Testis (tissue), 3 donors: Measurements from ENCODE around the gene DPH6. TPM values are rescaled to one million over a fixed set of nuclear protein-coding genes. Genes with fewer than 3 reads are reported as not detected.
"Not testable (repeated sequence)": the region's sequence is repeated elsewhere in the genome, so short reads cannot be mapped to it uniquely, and the experiment has no call there.

Experiments
- DNase-seq: peaks from one replicate; pipeline ENCODE4 v3.0.0-alpha.2; 2019
- H3K27ac ChIP-seq, 2 donors: fragments of 200-600 bp; sonication (generic); one replicate each; pipeline ENCODE4 v1.5.1; 2019
- H3K27me3 ChIP-seq: fragments of 200-600 bp; sonication (generic); one replicate; pipeline ENCODE4 v1.5.1; 2019
- H3K36me3 ChIP-seq: fragments of 200-600 bp; sonication (generic); one replicate; pipeline ENCODE4 v1.5.1; 2017; ENCODE audit warnings: low read depth; ENCODE audit errors: missing control alignments
- H3K4me1 ChIP-seq: fragments of 200-600 bp; sonication (generic); one replicate; pipeline ENCODE4 v1.5.1; 2019
- H3K4me3 ChIP-seq, 2 donors: fragments of 200-600 bp; sonication (generic); one replicate each; pipeline ENCODE4 v1.5.1; 2017 to 2019
- H3K9me3 ChIP-seq: fragments of 200-600 bp; sonication (generic); one replicate; pipeline ENCODE4 v1.5.1; 2017
- POLR2A ChIP-seq: fragments of 450-650 bp; IDR thresholded peaks from one replicate; pipeline ENCODE4 v1.6.1; 2017; ENCODE audit warnings: antibody characterized with exemption, mild to moderate bottlenecking, moderate library complexity
- WGBS, 2 donors: methylation state at CpG; one replicate each; pipeline ENCODE4 v1.1.5; 2018; 5-methylcytosine and 5-hydroxymethylcytosine counted together
- intact Hi-C: fragments of 100-400 bp; cut with DNase I; formaldehyde crosslinking; loops from one replicate; pipeline ENCODE4 v1.15.1; 2023; ENCODE audit warnings: low total_unique reads
- polyA plus RNA-seq: library from polyadenylated mRNA; stranded (reverse); fragments of 350-450 nt; fragmentation: Illumina TruSeq; extraction: RNeasy Lipid Tissue Mini Kit (QIAGEN cat#74804); gene quantifications from one replicate; pipeline ENCODE4 v1.2.3, GENCODE V29; 2014; ENCODE audit warnings: low read depth, low replicate concordance; ENCODE audit not compliant: insufficient read depth
- total RNA-seq, 2 donors: library from RNA; depleted of rRNA; stranded (reverse); fragments of >200 nt; gene quantifications; one replicate each; pipeline ENCODE4 v1.2.3, GENCODE V29; 2016
- TF ChIP-seq, protein P1 (sequence below), 3 experiments: fragments of 450-650 bp in 2 of 3; fragments of 200-600 bp in 1 of 3; sonication (generic) in 1 of 3; IDR thresholded peaks; one replicate each; pipeline ENCODE4 v1.5.1; 2016 to 2019; ENCODE audit warnings: antibody characterized with exemption in 3 of 3, mild to moderate bottlenecking in 2 of 3, moderate library complexity in 1 of 3

DPH6 gene
- total and polyA plus RNA-seq, 3 donors from 2014 or later = 11.6 to 37.2 (median 30.8) TPM

DNA sequence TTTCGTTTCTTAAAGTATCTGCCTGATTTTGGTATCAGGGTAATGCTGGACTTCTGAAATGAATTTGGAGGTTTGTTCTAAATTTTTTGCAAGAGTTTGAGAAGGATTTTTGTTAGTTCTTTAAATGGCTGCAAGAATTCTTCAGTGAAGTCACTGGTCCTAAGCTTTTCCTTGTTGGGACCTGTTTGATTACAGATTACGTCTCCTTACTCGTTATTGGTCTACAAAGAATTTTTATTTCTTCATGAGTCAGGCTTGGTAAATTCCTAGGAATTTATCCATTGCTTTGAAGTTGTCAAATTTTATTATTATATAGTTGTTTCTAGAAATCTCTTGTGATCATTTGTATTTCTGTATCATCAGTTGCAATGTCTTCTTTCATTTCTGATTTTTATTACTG, 196.0 kb downstream of the DPH6 start:
- no peak overlapping the region for H3K27ac ChIP-seq
- DNase-seq = no peak
- no peaks in the 10 kb centered on the region for H3K9me3 ChIP-seq
- no peaks in the 10 kb centered on the region for H3K36me3 ChIP-seq
- H3K4me3 ChIP-seq = no peak overlapping the region
- 70 to 79% methylated on average over 3 of the region's 3 CpGs for WGBS, 2 donors
- no peaks in the 10 kb centered on the region for H3K27me3 ChIP-seq
- intact Hi-C loops = no loop called here
- no peaks in the 10 kb centered on the region for H3K4me1 ChIP-seq
- TF ChIP-seq POLR2A = no peak
- TF ChIP-seq, protein P1, sequence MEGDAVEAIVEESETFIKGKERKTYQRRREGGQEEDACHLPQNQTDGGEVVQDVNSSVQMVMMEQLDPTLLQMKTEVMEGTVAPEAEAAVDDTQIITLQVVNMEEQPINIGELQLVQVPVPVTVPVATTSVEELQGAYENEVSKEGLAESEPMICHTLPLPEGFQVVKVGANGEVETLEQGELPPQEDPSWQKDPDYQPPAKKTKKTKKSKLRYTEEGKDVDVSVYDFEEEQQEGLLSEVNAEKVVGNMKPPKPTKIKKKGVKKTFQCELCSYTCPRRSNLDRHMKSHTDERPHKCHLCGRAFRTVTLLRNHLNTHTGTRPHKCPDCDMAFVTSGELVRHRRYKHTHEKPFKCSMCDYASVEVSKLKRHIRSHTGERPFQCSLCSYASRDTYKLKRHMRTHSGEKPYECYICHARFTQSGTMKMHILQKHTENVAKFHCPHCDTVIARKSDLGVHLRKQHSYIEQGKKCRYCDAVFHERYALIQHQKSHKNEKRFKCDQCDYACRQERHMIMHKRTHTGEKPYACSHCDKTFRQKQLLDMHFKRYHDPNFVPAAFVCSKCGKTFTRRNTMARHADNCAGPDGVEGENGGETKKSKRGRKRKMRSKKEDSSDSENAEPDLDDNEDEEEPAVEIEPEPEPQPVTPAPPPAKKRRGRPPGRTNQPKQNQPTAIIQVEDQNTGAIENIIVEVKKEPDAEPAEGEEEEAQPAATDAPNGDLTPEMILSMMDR (IDR thresholded peaks at IDR 0.05) = no peak

GRCh38 chr15:35330916-35331315, 215.0 kb downstream of the DPH6 start:
- no peak overlapping the region for H3K27ac ChIP-seq
- DNase-seq = no peak
- no peak overlapping the region for H3K4me3 ChIP-seq
- H3K36me3 ChIP-seq = no peaks in the 10 kb centered on the region
- no peaks in the 10 kb centered on the region for H3K4me1 ChIP-seq
- intact Hi-C loops = no loop called here
- TF ChIP-seq, protein P1 (IDR thresholded peaks at IDR 0.05) = no peak
- no peak for TF ChIP-seq POLR2A
- 72 to 78% methylated on average over 3 of the region's 3 CpGs for WGBS, 2 donors
- H3K27me3 ChIP-seq = no peaks in the 10 kb centered on the region
- H3K9me3 ChIP-seq = no peaks in the 10 kb centered on the region

- Histone ChIP-seq H3K4me3 (no peak overlapping the region), H3K4me1 (no peaks in the 10 kb centered on the region), H3K36me3 (no peaks in the 10 kb centered on the region), H3K9me3 (no peaks in the 10 kb centered on the region), H3K27ac (no peak overlapping the region), H3K27me3 (no peaks in the 10 kb centered on the region)
- TF ChIP-seq, protein P1 (IDR thresholded peaks at IDR 0.05) = no peak
- no peak for TF ChIP-seq POLR2A
- 83 to 85% methylated on average over 6 of the region's 6 CpGs for WGBS, 2 donors
- no peak for DNase-seq
- intact Hi-C loops = no loop called here
These were observed 215.8 kb downstream of the DPH6 start for GRCh38 chr15:35330048-35330695.

- no peak for DNase-seq
- 55 to 84% methylated on average over 1 of the region's 1 CpG for whole genome bisulfite sequencing, 2 donors
- no peaks in the 10 kb centered on the region for H3K4me1 ChIP-seq
- H3K9me3 ChIP-seq = no peaks in the 10 kb centered on the region
- H3K27ac ChIP-seq = no peak overlapping the region
- intact Hi-C loops = no loop called here
- no peaks in the 10 kb centered on the region for H3K36me3 ChIP-seq
- TF ChIP-seq, protein P1 (IDR thresholded peaks at IDR 0.05) = no peak
- TF ChIP-seq POLR2A = no peak
- no peak overlapping the region for H3K4me3 ChIP-seq
- no peaks in the 10 kb centered on the region for H3K27me3 ChIP-seq
These were observed 216.4 kb downstream of the DPH6 start for GRCh38 chr15:35329521-35329961.

DNA sequence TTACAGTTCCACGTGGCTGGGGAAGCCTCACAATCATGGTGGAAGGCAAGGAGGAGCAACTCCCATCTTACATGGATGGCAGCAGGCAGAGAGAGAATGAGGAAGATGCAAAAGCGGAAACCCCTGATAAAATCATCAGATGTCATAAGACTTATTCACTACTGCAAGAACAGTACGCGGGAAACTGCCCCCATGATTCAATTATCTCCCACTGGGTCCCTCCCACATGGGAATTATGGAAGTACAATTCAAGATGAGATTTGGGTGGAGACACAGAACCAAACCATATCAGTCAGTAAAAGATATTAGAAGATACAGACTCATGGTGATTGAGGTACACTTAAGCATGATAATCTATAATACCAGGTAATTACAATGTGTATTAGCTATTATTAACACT, 217.1 kb downstream of the DPH6 start:
- intact Hi-C loops, H3K27ac ChIP-seq, H3K27me3 ChIP-seq, H3K9me3 ChIP-seq, DNase-seq, H3K4me1 ChIP-seq, H3K36me3 ChIP-seq, H3K4me3 ChIP-seq: not testable (repeated sequence)
- 76 to 86% methylated on average over 4 of the region's 4 CpGs for WGBS, 2 donors
